Retinal pigment epithelial cell (primary cell): ENCODE data around the gene RPS26.
A peak's percentile ranks its signal among the peaks of the same experiment; 100 is the strongest.
"Not testable (repeated sequence)": the region's sequence is repeated elsewhere in the genome, so short reads cannot be mapped to it uniquely, and the experiment has no call there.

Experiments used
- DNase-seq: peaks from one replicate; pipeline ENCODE4 v3.0.0-alpha.2; 2010; ENCODE audit warnings: low read depth
- H3K4me3 ChIP-seq: 2 replicates; pipeline ENCODE4 v1.5.1; 2011; ENCODE audit warnings: mild to moderate bottlenecking, low read length, control low read depth, moderate library complexity
- TF ChIP-seq, protein P1 (sequence below): conservative IDR thresholded peaks from 2 replicates; pipeline ENCODE4 v1.5.1; 2011; ENCODE audit warnings: low read depth, low read length, control low read depth, inconsistent platforms

Gene RPS26

DNA sequence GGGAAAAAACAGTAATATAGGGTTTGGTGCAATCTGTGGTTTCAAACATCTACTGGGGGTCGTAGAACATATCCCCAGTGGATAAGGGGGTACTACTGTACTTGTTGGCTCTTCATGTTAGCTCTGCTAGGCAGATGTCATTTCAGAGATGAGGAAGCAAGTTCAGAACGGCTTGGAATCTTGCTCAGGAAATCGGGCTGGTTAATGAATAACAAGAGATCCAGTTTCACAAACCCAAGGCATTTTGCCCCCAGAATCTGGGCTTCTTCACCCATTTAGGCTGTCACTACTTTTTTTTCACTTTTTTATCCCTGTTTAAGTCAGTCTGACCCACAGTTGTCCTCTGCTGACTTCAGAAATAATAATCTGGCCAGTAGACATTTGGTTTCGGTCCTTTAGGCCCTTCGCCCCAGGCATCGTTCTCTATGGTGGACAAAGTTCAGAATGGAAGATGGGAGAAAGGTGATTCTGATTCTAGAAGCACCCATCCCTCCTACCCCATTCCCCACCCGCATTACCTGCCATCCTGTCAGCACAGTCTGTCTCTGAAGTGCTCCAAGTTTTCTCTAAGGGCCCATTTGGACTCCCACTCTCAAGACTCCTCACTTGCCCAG lies 40.1 kb upstream of the RPS26 start:
- TF ChIP-seq, protein P1, sequence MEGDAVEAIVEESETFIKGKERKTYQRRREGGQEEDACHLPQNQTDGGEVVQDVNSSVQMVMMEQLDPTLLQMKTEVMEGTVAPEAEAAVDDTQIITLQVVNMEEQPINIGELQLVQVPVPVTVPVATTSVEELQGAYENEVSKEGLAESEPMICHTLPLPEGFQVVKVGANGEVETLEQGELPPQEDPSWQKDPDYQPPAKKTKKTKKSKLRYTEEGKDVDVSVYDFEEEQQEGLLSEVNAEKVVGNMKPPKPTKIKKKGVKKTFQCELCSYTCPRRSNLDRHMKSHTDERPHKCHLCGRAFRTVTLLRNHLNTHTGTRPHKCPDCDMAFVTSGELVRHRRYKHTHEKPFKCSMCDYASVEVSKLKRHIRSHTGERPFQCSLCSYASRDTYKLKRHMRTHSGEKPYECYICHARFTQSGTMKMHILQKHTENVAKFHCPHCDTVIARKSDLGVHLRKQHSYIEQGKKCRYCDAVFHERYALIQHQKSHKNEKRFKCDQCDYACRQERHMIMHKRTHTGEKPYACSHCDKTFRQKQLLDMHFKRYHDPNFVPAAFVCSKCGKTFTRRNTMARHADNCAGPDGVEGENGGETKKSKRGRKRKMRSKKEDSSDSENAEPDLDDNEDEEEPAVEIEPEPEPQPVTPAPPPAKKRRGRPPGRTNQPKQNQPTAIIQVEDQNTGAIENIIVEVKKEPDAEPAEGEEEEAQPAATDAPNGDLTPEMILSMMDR = no peak
- H3K4me3 ChIP-seq = no peak overlapping the region

DNA sequence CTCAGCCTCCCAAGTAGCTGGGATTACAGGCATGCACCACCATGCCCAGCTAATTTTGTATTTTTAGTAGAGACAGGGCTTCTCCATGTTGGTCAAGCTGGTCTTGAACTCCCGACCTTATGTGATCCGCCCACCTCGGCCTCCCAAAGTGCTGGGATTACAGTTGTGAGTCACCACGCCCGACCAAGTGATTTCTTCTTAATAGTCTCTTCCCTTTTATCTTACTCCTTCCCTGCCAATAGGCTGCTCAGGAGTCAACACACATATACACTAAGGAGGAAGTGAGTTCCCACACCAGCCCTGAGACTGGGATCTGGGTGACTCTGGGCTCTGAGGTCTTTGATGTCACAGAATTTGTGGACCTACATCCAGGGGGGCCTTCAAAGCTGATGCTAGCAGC lies 38.3 kb upstream of the RPS26 start:
- not testable (repeated sequence) for DNase-seq, H3K4me3 ChIP-seq

More for the DNA sequence above, 40.1 kb upstream of the RPS26 start:
- DNase-seq = no peak

DNA sequence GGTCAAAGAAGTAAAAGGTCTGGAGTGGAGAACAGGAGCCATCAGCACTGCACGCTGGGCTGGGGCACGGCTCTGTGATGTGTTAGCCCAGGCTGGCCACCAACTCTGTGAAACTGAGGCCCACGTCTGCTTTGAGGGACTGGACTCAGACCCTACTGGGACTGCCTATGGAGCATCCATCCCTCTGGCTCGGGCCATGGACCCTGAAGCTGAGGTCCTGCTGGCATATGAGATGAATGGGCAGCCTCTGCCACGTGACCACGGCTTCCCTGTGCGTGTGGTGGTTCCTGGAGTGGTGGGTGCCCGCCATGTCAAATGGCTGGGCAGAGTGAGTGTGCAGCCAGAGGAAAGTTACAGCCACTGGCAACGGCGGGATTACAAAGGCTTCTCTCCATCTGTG lies 37.5 kb upstream of the RPS26 start:
- TF ChIP-seq, protein P1 = no peak
- no peak overlapping the region for H3K4me3 ChIP-seq
- no peak for DNase-seq

DNA sequence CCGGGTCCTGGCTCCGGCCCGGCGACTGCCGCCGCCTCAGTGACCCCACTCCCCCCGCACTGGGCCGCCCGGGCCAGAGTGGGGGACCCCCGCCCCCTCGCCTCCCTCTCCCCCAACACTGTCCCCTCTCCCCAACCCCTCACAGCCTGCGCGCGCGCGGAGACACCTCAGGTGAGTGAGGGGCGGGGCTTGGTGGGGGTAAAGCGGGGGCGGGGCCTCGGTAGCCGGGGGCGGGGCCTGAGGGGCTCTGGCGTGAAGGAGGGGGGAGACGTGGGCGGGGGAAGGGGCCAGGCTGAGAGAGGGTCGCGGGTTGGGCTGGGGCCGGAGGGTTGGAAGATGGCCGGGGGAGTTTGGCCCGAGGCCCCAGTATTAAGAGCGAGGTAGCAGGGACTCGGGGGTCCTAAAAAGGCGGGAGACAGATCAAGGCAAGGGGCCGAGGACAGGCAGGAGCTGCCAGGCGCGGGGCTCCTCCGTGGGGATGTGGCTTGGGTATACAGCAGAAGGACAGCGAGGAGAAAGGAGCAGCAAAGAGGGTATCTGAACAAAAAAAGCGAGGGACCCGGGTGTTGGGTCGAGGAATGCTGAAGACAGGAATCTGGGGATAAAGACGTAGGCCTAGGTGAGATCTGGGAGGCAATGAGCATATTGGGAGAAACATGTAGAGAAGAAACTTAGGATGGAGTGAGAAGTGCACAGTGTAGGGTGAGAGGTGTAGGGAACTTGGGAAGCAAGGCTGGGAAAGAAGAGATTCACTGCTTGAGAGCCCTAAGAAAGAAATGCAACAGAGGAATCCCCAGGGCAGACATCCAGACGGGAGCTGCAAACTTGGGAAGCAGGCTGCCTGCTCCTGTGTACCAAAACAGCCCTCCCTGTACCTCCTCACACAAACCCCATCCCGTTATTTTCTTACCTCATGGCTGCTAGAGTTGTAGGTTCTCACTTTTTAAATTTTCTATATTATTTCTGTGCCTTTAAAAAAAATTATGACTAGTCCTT lies 33.9 kb upstream of the RPS26 start:
- DNase-seq = no peak
- peak overlapping the region; percentile 84 for H3K4me3 ChIP-seq
- TF ChIP-seq, protein P1 = no peak

DNA sequence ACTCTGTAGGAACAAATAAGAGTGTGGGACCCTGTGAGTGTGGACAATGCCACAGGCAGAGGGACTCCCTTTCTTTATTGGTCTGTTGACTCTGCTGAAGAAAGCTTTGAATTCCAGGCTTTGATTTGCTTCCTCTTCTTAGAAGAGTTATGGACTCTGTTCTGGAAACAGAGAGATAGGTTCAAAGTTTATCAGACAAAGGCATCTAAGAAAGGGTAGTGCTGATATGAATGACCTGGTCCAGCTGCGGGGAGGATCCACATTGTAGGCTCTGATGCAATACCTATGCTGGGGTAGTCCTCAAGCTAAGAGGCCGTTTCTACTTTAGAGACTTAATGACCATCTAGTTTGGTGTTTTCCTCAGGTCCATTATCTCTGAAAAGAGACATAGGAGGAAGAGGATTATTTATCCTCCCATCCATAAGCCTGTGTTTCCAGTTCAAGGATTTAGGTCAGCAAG lies 31.6 kb upstream of the RPS26 start:
- TF ChIP-seq, protein P1 = no peak

DNA sequence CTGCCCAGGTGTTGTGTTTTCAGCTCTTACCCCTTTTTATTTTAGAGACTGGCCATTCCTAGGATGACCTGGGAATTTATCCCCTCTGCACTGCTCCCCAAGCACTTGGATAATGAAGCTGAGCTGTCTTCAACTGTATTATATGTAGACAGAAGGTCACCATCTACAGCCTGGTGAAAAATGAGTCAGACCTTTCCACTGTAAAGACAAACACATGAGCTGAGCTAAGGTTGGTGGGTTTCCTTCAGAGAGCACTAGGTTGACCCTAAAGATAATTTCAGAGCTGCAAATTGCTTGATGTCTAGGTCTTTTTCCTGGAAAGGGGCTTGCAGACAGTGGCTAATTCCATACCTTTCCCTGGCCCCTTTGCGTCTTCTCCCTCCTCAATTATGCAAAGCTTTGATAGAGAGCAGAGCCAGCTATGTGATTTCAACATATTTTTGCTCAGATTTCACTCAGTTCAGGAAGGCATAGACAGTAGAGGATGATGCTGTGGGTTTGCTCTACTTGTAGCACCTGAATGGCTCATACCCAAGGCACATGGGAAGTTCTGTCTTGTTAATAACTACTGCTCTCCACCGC lies 30.1 kb upstream of the RPS26 start:
- TF ChIP-seq, protein P1 = no peak
- DNase-seq = no peak
- no peak overlapping the region for H3K4me3 ChIP-seq

More for the DNA sequence above, 31.6 kb upstream of the RPS26 start:
- no peak overlapping the region for H3K4me3 ChIP-seq
- DNase-seq = no peak

DNA sequence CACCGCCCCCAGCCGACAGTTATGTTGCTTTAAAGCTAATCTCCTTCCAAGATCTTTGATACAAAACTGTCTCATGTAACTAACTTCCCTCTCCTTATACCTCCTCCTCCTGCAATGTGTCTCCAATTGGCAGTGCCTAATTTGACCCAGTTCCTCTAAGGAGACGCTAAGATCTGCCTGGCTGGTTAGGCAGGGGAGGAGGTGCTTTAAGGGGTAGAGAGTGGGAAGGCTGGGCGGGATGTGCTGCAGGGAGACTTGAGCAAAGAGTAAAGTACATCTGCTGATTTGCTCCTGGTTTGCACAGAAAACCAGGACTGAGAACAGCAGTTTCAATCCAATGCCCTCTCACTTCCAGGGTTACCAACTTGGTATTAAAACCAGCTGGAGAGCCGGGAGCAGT lies 28.2 kb upstream of the RPS26 start:
- TF ChIP-seq, protein P1 = no peak

More for the DNA sequence above, 28.2 kb upstream of the RPS26 start:
- no peak for DNase-seq
- no peak overlapping the region for H3K4me3 ChIP-seq
